AG10803 (cell line): ENCODE results near the gene FNIP1.
"Not testable (repeated sequence)": the region's sequence is repeated elsewhere in the genome, so short reads cannot be mapped to it uniquely, and the experiment has no call there.

Experiments used
- DNase-seq: peaks from one replicate; pipeline ENCODE4 v3.0.0; 2010; ENCODE audit warnings: low read depth
- H3K4me3 ChIP-seq: 2 replicates; pipeline ENCODE4 v1.5.1; 2011; ENCODE audit warnings: mild to moderate bottlenecking, low read length, control low read depth
- TF ChIP-seq, protein P1 (sequence below): conservative IDR thresholded peaks from 2 replicates; pipeline ENCODE4 v1.5.1; 2011; ENCODE audit warnings: mild to moderate bottlenecking, low read length, control low read depth, inconsistent platforms

Gene FNIP1

GRCh38 chr5:131796793-131797693, at the start of gene FNIP1:
TSS of gene FNIP1 (minus strand) at chr5:131797017. CDS start at chr5:131796921, 96 bp downstream.
- peak within 1 kb of the TSS; percentile 89 for H3K4me3 ChIP-seq
- TF ChIP-seq, protein P1, sequence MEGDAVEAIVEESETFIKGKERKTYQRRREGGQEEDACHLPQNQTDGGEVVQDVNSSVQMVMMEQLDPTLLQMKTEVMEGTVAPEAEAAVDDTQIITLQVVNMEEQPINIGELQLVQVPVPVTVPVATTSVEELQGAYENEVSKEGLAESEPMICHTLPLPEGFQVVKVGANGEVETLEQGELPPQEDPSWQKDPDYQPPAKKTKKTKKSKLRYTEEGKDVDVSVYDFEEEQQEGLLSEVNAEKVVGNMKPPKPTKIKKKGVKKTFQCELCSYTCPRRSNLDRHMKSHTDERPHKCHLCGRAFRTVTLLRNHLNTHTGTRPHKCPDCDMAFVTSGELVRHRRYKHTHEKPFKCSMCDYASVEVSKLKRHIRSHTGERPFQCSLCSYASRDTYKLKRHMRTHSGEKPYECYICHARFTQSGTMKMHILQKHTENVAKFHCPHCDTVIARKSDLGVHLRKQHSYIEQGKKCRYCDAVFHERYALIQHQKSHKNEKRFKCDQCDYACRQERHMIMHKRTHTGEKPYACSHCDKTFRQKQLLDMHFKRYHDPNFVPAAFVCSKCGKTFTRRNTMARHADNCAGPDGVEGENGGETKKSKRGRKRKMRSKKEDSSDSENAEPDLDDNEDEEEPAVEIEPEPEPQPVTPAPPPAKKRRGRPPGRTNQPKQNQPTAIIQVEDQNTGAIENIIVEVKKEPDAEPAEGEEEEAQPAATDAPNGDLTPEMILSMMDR, result no peak
- peak; percentile 97 for DNase-seq

- H3K4me3 ChIP-seq, result no peak overlapping the region
- TF ChIP-seq, protein P1, result no peak
- no peak for DNase-seq
Observed at GRCh38 chr5:131846536-131846935, 49.7 kb upstream of the FNIP1 start.

GRCh38 chr5:131845828-131846227, 49.0 kb upstream of the FNIP1 start:
- TF ChIP-seq, protein P1, result no peak
- no peak for DNase-seq

GRCh38 chr5:131842971-131843370, 46.2 kb upstream of the FNIP1 start:
- H3K4me3 ChIP-seq, DNase-seq: not testable (repeated sequence)

More at GRCh38 chr5:131845828-131846227, 49.0 kb upstream of the FNIP1 start:
- no peak overlapping the region for H3K4me3 ChIP-seq

DNA sequence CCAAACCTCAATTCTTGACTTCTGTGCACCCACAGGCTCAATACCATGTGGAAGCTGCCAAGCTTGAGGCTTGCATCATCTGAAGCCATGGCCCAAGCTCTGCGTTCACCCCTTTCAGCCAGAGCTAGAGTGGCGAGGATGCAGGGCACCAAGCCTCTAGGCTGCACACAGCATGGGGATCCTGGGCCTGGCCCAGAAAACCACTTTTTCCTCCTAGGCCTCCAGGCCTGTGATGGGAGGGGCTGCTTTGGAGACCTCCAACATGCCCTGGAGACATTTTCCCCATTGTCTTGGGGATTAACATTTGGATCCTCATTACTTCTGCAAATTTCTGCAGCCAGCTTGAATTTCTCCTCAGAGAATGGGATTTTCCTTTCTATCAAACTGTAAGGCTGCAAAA, 35.9 kb upstream of the FNIP1 start:
- not testable (repeated sequence) for DNase-seq, H3K4me3 ChIP-seq

DNA sequence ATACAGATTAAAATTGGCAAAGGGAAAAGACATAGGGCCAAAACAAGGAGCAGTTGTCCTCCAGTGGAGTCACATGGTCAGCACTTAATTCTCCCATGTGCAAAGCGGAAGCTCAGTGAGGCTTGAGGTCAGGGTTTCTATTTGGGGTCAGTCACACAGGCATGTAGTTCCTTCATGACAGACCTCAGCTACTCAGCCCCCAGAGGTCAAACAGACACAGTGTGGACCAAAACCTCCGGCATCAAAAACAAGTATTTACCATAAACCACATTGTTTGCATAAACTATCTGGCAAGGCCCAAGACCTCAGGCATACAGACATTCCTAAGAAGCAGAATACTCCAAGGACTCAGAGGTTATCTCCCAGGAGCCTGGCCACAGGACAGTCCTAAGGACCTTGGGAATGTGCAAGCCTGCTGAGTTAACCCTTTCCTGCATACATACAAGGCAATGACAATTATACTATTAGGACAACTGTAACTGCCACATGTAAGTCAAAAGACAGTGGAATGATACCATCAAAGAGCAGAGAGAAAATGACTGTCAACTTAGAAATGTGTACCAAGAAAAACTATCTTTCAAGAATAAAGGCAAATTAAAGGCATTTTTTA, 28.7 kb upstream of the FNIP1 start:
- H3K4me3 ChIP-seq, result no peak overlapping the region
- TF ChIP-seq, protein P1, result no peak
- no peak for DNase-seq

GRCh38 chr5:131824631-131825030, 27.8 kb upstream of the FNIP1 start:
- DNase-seq, result no peak
- H3K4me3 ChIP-seq, result no peak overlapping the region
- TF ChIP-seq, protein P1, result no peak

DNA sequence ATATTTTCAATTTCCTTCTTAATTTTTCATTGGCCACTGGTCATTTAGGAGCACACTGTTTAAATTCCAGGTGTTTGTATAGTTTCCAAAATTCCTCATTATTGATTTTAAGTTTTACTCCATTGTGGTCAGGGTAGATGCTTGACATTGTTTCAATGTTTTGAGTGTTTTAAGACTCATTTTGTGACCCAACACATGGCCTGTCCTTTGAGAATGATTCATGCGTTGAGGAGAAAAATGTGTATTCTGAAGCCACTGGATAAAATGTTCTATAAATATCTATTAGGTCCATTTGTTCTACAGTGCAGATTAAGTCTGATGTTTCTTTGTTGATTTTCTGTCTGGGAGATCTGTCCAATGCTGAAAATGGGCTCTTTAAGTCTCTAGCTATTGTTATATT, 24.4 kb upstream of the FNIP1 start:
- DNase-seq, result peak; percentile 74
- no peak overlapping the region for H3K4me3 ChIP-seq
- TF ChIP-seq, protein P1, result no peak
